GM23248 (cell line): Measurements from ENCODE around the gene EFCAB6. TPM values are rescaled to one million over a fixed set of nuclear protein-coding genes. Genes with fewer than 3 reads are reported as not detected.

ENCODE experiments used
- DNase-seq: peaks from one replicate; pipeline ENCODE4 v3.0.0-alpha.2; 2015
- H2AFZ ChIP-seq: fragments of 200-600 bp; sonication (generic); 2 replicates; pipeline ENCODE4 v1.6.1; 2016; ENCODE audit warnings: antibody characterized with exemption
- H3F3A ChIP-seq: fragments of 200-600 bp; sonication (generic); 2 replicates; pipeline ENCODE4 v1.6.1; 2016; ENCODE audit warnings: mild to moderate bottlenecking, antibody characterized with exemption, mixed run types; ENCODE audit not compliant: insufficient read depth
- H3K27ac ChIP-seq: fragments of 200-600 bp; sonication (generic); 2 replicates; pipeline ENCODE4 v1.5.1; 2016; ENCODE audit warnings: mild to moderate bottlenecking
- H3K27me3 ChIP-seq: fragments of 200-600 bp; sonication (generic); replicated peaks from 2 replicates; pipeline ENCODE4 v1.6.1; 2016; ENCODE audit warnings: mild to moderate bottlenecking; ENCODE audit not compliant: insufficient read depth
- H3K36me3 ChIP-seq: fragments of 200-600 bp; sonication (generic); 2 replicates; pipeline ENCODE4 v1.6.1; 2016; ENCODE audit warnings: low read depth, mild to moderate bottlenecking
- H3K4me1 ChIP-seq: fragments of 200-600 bp; sonication (generic); 2 replicates; pipeline ENCODE4 v1.6.1; 2016; ENCODE audit warnings: mild to moderate bottlenecking; ENCODE audit not compliant: insufficient read depth
- H3K4me2 ChIP-seq: fragments of 200-600 bp; sonication (generic); one replicate; pipeline ENCODE4 v1.6.1; 2016; ENCODE audit warnings: mild to moderate bottlenecking; ENCODE audit not compliant: unreplicated experiment
- H3K4me3 ChIP-seq: fragments of 200-600 bp; sonication (generic); 2 replicates; pipeline ENCODE4 v1.5.1; 2016; ENCODE audit warnings: mild to moderate bottlenecking
- H3K79me2 ChIP-seq: fragments of 200-600 bp; sonication (generic); 2 replicates; pipeline ENCODE4 v1.6.1; 2016; ENCODE audit warnings: mild to moderate bottlenecking; ENCODE audit not compliant: insufficient read depth
- H3K9ac ChIP-seq: fragments of 200-600 bp; sonication (generic); 2 replicates; pipeline ENCODE4 v1.6.1; 2016; ENCODE audit warnings: mild to moderate bottlenecking
- H3K9me2 ChIP-seq: fragments of 200-600 bp; sonication (generic); 2 replicates; pipeline ENCODE4 v1.6.1; 2016; ENCODE audit warnings: mixed run types, mild to moderate bottlenecking, moderate library complexity; ENCODE audit not compliant: insufficient read depth
- H3K9me3 ChIP-seq: fragments of 200-600 bp; sonication (generic); one replicate; pipeline ENCODE4 v1.6.1; 2017; ENCODE audit warnings: low read depth
- H4K20me1 ChIP-seq: fragments of 200-600 bp; sonication (generic); 2 replicates; pipeline ENCODE4 v1.6.0; 2016; ENCODE audit not compliant: insufficient read depth
- EZH2 ChIP-seq: fragments of 200-600 bp; sonication (generic); IDR thresholded peaks from 2 replicates; pipeline ENCODE4 v1.6.1; 2018; ENCODE audit warnings: antibody characterized with exemption, mild to moderate bottlenecking; ENCODE audit not compliant: insufficient read depth, poor library complexity, severe bottlenecking
- EZH2phosphoT487 ChIP-seq: fragments of 200-600 bp; sonication (generic); IDR thresholded peaks from 2 replicates; pipeline ENCODE4 v1.6.1; 2018; ENCODE audit warnings: antibody characterized with exemption, moderate library complexity, mild to moderate bottlenecking, low read depth; ENCODE audit not compliant: insufficient read depth
- WGBS, 2 experiments: methylation state at CpG; one replicate each; pipeline ENCODE4 v1.1.6; 2015 to 2017; ENCODE audit warnings: low lambda C conversion rate in 2 of 2, low coverage in 1 of 2; ENCODE audit errors: missing lambda C conversion rate in 2 of 2; 5-methylcytosine and 5-hydroxymethylcytosine counted together
- in situ Hi-C: fragments of 300-500 bp; cut with MboI; formaldehyde crosslinking; loops from 2 replicates; pipeline ENCODE4 v1.15.0; 2020
- polyA plus RNA-seq: library from polyadenylated mRNA; unstranded; fragments of >200 nt; fragmentation: Nextera tagmentation; extraction: Ambion mirVana; gene quantifications from 2 replicates; pipeline ENCODE4 v1.2.1, GENCODE V29; 2016
- total RNA-seq: library from RNA; depleted of rRNA; stranded (reverse); fragments of >200 nt; shearing (Covaris generic); gene quantifications from 2 replicates; pipeline ENCODE4 v1.2.3, GENCODE V29; 2014

The EFCAB6 gene
- total and polyA plus RNA-seq, 2 experiments from 2014 or later: 1.5 to 2.1 TPM

GRCh38 chr22:43776081-43776670 lies 35.9 kb downstream of the EFCAB6 start:
- no peak overlapping the region for H3K27ac ChIP-seq
- H2AFZ ChIP-seq: no peak overlapping the region
- no peak for DNase-seq
- in situ Hi-C loops: no loop called here
- no peaks in the 10 kb centered on the region for H3K36me3 ChIP-seq
- H3K4me3 ChIP-seq: no peak overlapping the region
- H3K9me2 ChIP-seq: no peaks in the 10 kb centered on the region
- no peaks in the 10 kb centered on the region for H3K79me2 ChIP-seq
- H3K9me3 ChIP-seq: no peaks in the 10 kb centered on the region
- no peaks in the 10 kb centered on the region for H4K20me1 ChIP-seq
- TF ChIP-seq EZH2phosphoT487 (no peak), EZH2 (no peak)
- peaks cover 3% of the 10 kb centered on the region; the same call in 1 of the 2 replicates for H3F3A ChIP-seq
- H3K4me2 ChIP-seq: no peak overlapping the region
- peaks cover 11% of the 10 kb centered on the region; the same call in 1 of the 2 replicates for H3K4me1 ChIP-seq
- no peaks in the 10 kb centered on the region for H3K27me3 ChIP-seq
- no peak overlapping the region for H3K9ac ChIP-seq
- 73 to 77% methylated on average over 9 of the region's 9 CpGs for WGBS, 2 experiments

- in situ Hi-C loops: no loop called here
- TF ChIP-seq EZH2phosphoT487: no peak
- no peak for TF ChIP-seq EZH2
- H3K9ac ChIP-seq: no peak overlapping the region
- peaks cover 3% of the 10 kb centered on the region; the same call in 1 of the 2 replicates for H3F3A ChIP-seq
- H3K9me3 ChIP-seq: no peaks in the 10 kb centered on the region
- H3K4me1 ChIP-seq: peaks cover 11% of the 10 kb centered on the region; the same call in 1 of the 2 replicates
- no peak for DNase-seq
- no peak overlapping the region for H3K4me2 ChIP-seq
- H3K9me2 ChIP-seq: no peaks in the 10 kb centered on the region
- 86 to 90% methylated on average over 18 to 21 of the region's 21 CpGs for WGBS, 2 experiments
- H4K20me1 ChIP-seq: no peaks in the 10 kb centered on the region
- H3K27me3 ChIP-seq: no peaks in the 10 kb centered on the region
- no peak overlapping the region for H3K27ac ChIP-seq
- no peak overlapping the region for H3K4me3 ChIP-seq
- H2AFZ ChIP-seq: no peak overlapping the region
- no peaks in the 10 kb centered on the region for H3K36me3 ChIP-seq
- H3K79me2 ChIP-seq: no peaks in the 10 kb centered on the region
Observed at GRCh38 chr22:43774318-43774915, 37.7 kb downstream of the EFCAB6 start.

- peaks cover 3% of the 10 kb centered on the region; the same call in 1 of the 2 replicates for H3F3A ChIP-seq
- H3K27ac ChIP-seq: no peak overlapping the region
- H3K4me1 ChIP-seq: peaks cover 10% of the 10 kb centered on the region; the same call in 1 of the 2 replicates
- no peaks in the 10 kb centered on the region for H3K36me3 ChIP-seq
- in situ Hi-C loops: no loop called here
- H4K20me1 ChIP-seq: no peaks in the 10 kb centered on the region
- H3K27me3 ChIP-seq: no peaks in the 10 kb centered on the region
- no peak overlapping the region for H3K4me2 ChIP-seq
- no peaks in the 10 kb centered on the region for H3K9me2 ChIP-seq
- no peak overlapping the region for H3K4me3 ChIP-seq
- H2AFZ ChIP-seq: no peak overlapping the region
- 77 to 84% methylated on average over 6 of the region's 6 CpGs for WGBS, 2 experiments
- no peak for DNase-seq
- no peak overlapping the region for H3K9ac ChIP-seq
- no peaks in the 10 kb centered on the region for H3K79me2 ChIP-seq
- TF ChIP-seq EZH2 (no peak), EZH2phosphoT487 (no peak)
- no peaks in the 10 kb centered on the region for H3K9me3 ChIP-seq
Observed at GRCh38 chr22:43772831-43773230, 39.3 kb downstream of the EFCAB6 start.

- Histone ChIP-seq H4K20me1 (no peaks in the 10 kb centered on the region), H3K36me3 (no peaks in the 10 kb centered on the region), H3K4me1 (no peaks in the 10 kb centered on the region), H2AFZ (no peak overlapping the region), H3K4me2 (no peak overlapping the region), H3K27me3 (no peaks in the 10 kb centered on the region), H3F3A (no peaks in the 10 kb centered on the region), H3K9ac (no peak overlapping the region), H3K79me2 (no peaks in the 10 kb centered on the region), H3K9me2 (no peaks in the 10 kb centered on the region), H3K27ac (no peak overlapping the region), H3K9me3 (no peaks in the 10 kb centered on the region), H3K4me3 (no peak overlapping the region)
- DNase-seq: no peak
- TF ChIP-seq EZH2phosphoT487: no peak
- TF ChIP-seq EZH2: no peak
- whole genome bisulfite sequencing, 2 experiments: 87 to 88% methylated on average over 4 of the region's 4 CpGs
- in situ Hi-C loops: no loop called here
Observed at GRCh38 chr22:43755452-43755851, 56.7 kb downstream of the EFCAB6 start.
